ENCODE data around the gene LY86. TPM values are rescaled to one million over a fixed set of nuclear protein-coding genes. Genes with fewer than 3 reads are reported as not detected.

Gene LY86
- polyA plus RNA-seq, 1 donor from 2014 or later: not detected

- Histone ChIP-seq H3K9me2 (ENCODE audit: insufficient read depth, low read length) (no peaks in the 10 kb centered on the region), H3K79me2 (replicated peaks; ENCODE audit: insufficient read depth, low read length) (no peaks in the 10 kb centered on the region), H3K27ac (ENCODE audit: low read length) (no peak overlapping the region), H3K36me3 (ENCODE audit: insufficient read depth, low read length) (no peaks in the 10 kb centered on the region), H3F3A (ENCODE audit: insufficient read depth, low read length, poor library complexity, severe bottlenecking) (no peaks in the 10 kb centered on the region), H3K9ac (ENCODE audit: low read length) (no peak overlapping the region), H3K9me3 (ENCODE audit: low read length) (no peaks in the 10 kb centered on the region), H4K20me1 (ENCODE audit: insufficient read depth) (no peaks in the 10 kb centered on the region), H3K4me3 (ENCODE audit: low read length) (no peak overlapping the region), H2AFZ (ENCODE audit: low read depth, low read length) (no peak overlapping the region), H3K27me3 (ENCODE audit: insufficient read depth, low read depth, low read length) (no peaks in the 10 kb centered on the region), H3K4me2 (ENCODE audit: low read length) (no peak overlapping the region)
- TF ChIP-seq MXI1 (conservative IDR thresholded peaks at IDR 0.05; ENCODE audit: poor library complexity, severe bottlenecking) (no peak), POLR2AphosphoS5 (IDR thresholded peaks at IDR 0.05) (no peak), CTCF (IDR thresholded peaks at IDR 0.05; ENCODE audit: poor library complexity, severe bottlenecking) (no peak), SMC3 (conservative IDR thresholded peaks at IDR 0.05; ENCODE audit: poor library complexity) (no peak), EZH2 (IDR thresholded peaks at IDR 0.05; ENCODE audit: borderline replicate concordance, insufficient read depth, low read length, poor library complexity, severe bottlenecking) (no peak), RAD21 (conservative IDR thresholded peaks at IDR 0.05) (no peak), EP300 (conservative IDR thresholded peaks at IDR 0.05; ENCODE audit: poor library complexity, severe bottlenecking) (no peak), TAF1 (IDR thresholded peaks at IDR 0.05; ENCODE audit: low read depth) (no peak)
These were observed 92.7 kb downstream of the LY86 start for GRCh38 chr6:6681075-6681849.

- no peaks in the 10 kb centered on the region for H3K27me3 ChIP-seq (ENCODE audit: insufficient read depth, low read depth, low read length)
- no peak for TF ChIP-seq REST (IDR thresholded peaks at IDR 0.05; ENCODE audit: borderline replicate concordance)
- TF ChIP-seq RAD21 (conservative IDR thresholded peaks at IDR 0.05): no peak
- TF ChIP-seq POLR2AphosphoS5 (IDR thresholded peaks at IDR 0.05): no peak
- no peak for TF ChIP-seq SMC3 (conservative IDR thresholded peaks at IDR 0.05; ENCODE audit: poor library complexity)
- no peak for TF ChIP-seq CTCF (IDR thresholded peaks at IDR 0.05; ENCODE audit: poor library complexity, severe bottlenecking)
- no peak for TF ChIP-seq EP300 (conservative IDR thresholded peaks at IDR 0.05; ENCODE audit: poor library complexity, severe bottlenecking)
- TF ChIP-seq EZH2 (IDR thresholded peaks at IDR 0.05; ENCODE audit: borderline replicate concordance, insufficient read depth, low read length, poor library complexity, severe bottlenecking): no peak
- no peak for TF ChIP-seq MXI1 (conservative IDR thresholded peaks at IDR 0.05; ENCODE audit: poor library complexity, severe bottlenecking)
- no peak for TF ChIP-seq TAF1 (IDR thresholded peaks at IDR 0.05; ENCODE audit: low read depth)
- H3K9ac ChIP-seq (ENCODE audit: low read length): no peak overlapping the region
- H3K79me2 ChIP-seq (replicated peaks; ENCODE audit: insufficient read depth, low read length): no peaks in the 10 kb centered on the region
- no peaks in the 10 kb centered on the region for H3F3A ChIP-seq (ENCODE audit: insufficient read depth, low read length, poor library complexity, severe bottlenecking)
- H3K9me3 ChIP-seq (ENCODE audit: low read length): no peaks in the 10 kb centered on the region
- no peaks in the 10 kb centered on the region for H3K9me2 ChIP-seq (ENCODE audit: insufficient read depth, low read length)
- H2AFZ ChIP-seq (ENCODE audit: low read depth, low read length): no peak overlapping the region
- no peak overlapping the region for H3K4me3 ChIP-seq (ENCODE audit: low read length)
- no peaks in the 10 kb centered on the region for H3K36me3 ChIP-seq (ENCODE audit: insufficient read depth, low read length)
- no peak overlapping the region for H3K4me2 ChIP-seq (ENCODE audit: low read length)
- no peaks in the 10 kb centered on the region for H4K20me1 ChIP-seq (ENCODE audit: insufficient read depth)
- H3K27ac ChIP-seq (ENCODE audit: low read length): no peak overlapping the region
These were observed 93.7 kb downstream of the LY86 start for GRCh38 chr6:6682225-6682624.

Measured in neural cell (in vitro differentiated cells).